GM19025 (cell line): ENCODE results near the gene CFB.
"Not testable (repeated sequence)": the region's sequence is repeated elsewhere in the genome, so short reads cannot be mapped to it uniquely, and the experiment has no call there.

ENCODE experiments used
- ATAC-seq: cut with Tn5 transposase; IDR thresholded peaks from one replicate; pipeline ENCODE4 v1.9.1; 2021; ENCODE audit warnings: mild to moderate bottlenecking, low read depth, moderate library complexity; ENCODE audit not compliant: unreplicated experiment

Gene CFB

GRCh38 chr6:31969712-31970603 is 24.1 kb downstream of the CFB start:
- no peak for ATAC-seq

- ATAC-seq, result no peak
Measured at GRCh38 chr6:31970604-31971271, 24.8 kb downstream of the CFB start.

- no peak for ATAC-seq
Measured at GRCh38 chr6:31971279-31971992, 25.5 kb downstream of the CFB start.

- ATAC-seq, result peak; percentile 90
Measured at GRCh38 chr6:31971993-31972708, 26.3 kb downstream of the CFB start, which contains the start of gene DXO. Gene DXO (minus strand): TSS chr6:31972138. CDS start chr6:31971675, 463 bp downstream.

- no peak for ATAC-seq
Measured at GRCh38 chr6:31972709-31973350, 26.9 kb downstream of the CFB start.

GRCh38 chr6:31976065-31976464 is 30.2 kb downstream of the CFB start:
- ATAC-seq, result not testable (repeated sequence)

GRCh38 chr6:31977816-31978431 is 32.0 kb downstream of the CFB start:
- ATAC-seq, result no peak

- ATAC-seq, result no peak
Measured at GRCh38 chr6:31978831-31979230, 32.9 kb downstream of the CFB start.

GRCh38 chr6:31979238-31979898 is 33.5 kb downstream of the CFB start:
- ATAC-seq, result no peak

- ATAC-seq, result not testable (repeated sequence)
Measured at GRCh38 chr6:31980195-31980876, 34.4 kb downstream of the CFB start.

- ATAC-seq, result not testable (repeated sequence)
Measured at GRCh38 chr6:31980998-31981397, 35.1 kb downstream of the CFB start.

- not testable (repeated sequence) for ATAC-seq
Measured at GRCh38 chr6:31981744-31982143, 35.8 kb downstream of the CFB start, which contains the start of gene C4A. Gene C4A (plus strand): TSS chr6:31982057. CDS start chr6:31982108, 51 bp downstream.

- ATAC-seq, result not testable (repeated sequence)
Measured at GRCh38 chr6:31989363-31989762, 43.5 kb downstream of the CFB start.

- not testable (repeated sequence) for ATAC-seq
Measured at GRCh38 chr6:31994421-31994820, 48.5 kb downstream of the CFB start.

GRCh38 chr6:31996385-31996784 is 50.5 kb downstream of the CFB start:
- ATAC-seq, result not testable (repeated sequence)
